Naive thymus-derived CD8-positive, alpha-beta T cell (primary cell): ENCODE data around the gene H6PD. TPM values are rescaled to one million over a fixed set of nuclear protein-coding genes. Genes with fewer than 3 reads are reported as not detected.

Source experiments
- ATAC-seq, 2 donors: fragments of 150-1000 bp; cut with Tn5 transposase in 1 of 2; sonication (Bioruptor Pico), chemical (Tn5 transposase) in 1 of 2; 1 replicate in 1 of 2; 2 replicates in 1 of 2; pipeline ENCODE4 v1.10.0; 2021; ENCODE audit warnings: mild to moderate bottlenecking in 2 of 2, moderate library complexity in 2 of 2
- POLR2A ChIA-PET: fragments of 350-600 bp; sonication (Branson Sonifier 250); formaldehyde crosslinking; loops from one replicate; lab custom pipeline; 2021; ENCODE audit warnings: antibody characterized with exemption; lab: Charles Lee
- DNase-seq, 10 donors: peaks; one replicate each; pipeline versions ENCODE4 v3.0.0 to v3.0.0-alpha.2; 2020 to 2022
- H3K27ac Mint-ChIP-seq, 10 donors: one replicate each; pipeline ENCODE4 v1.8.0; 2020 to 2022; ENCODE audit warnings: mild to moderate bottlenecking in 10 of 10, mixed read lengths in 10 of 10, moderate library complexity in 4 of 10, inconsistent platforms in 1 of 10
- H3K27me3 Mint-ChIP-seq, 5 donors: one replicate each; pipeline ENCODE4 v1.8.0; 2021 to 2022; ENCODE audit warnings: mixed read lengths in 5 of 5
- H3K36me3 Mint-ChIP-seq, 3 donors: one replicate each; pipeline ENCODE4 v1.8.0; 2020 to 2022; ENCODE audit warnings: mixed read lengths in 3 of 3, mild to moderate bottlenecking in 2 of 3, inconsistent platforms in 1 of 3
- H3K4me1 Mint-ChIP-seq, 4 donors: one replicate each; pipeline ENCODE4 v1.8.0; 2021 to 2022; ENCODE audit warnings: mixed read lengths in 4 of 4
- H3K4me3 Mint-ChIP-seq, 10 donors: one replicate each; pipeline ENCODE4 v1.8.0; 2020 to 2022; ENCODE audit warnings: mild to moderate bottlenecking in 10 of 10, mixed read lengths in 10 of 10, moderate library complexity in 6 of 10, inconsistent platforms in 1 of 10
- H3K9me3 Mint-ChIP-seq, 9 donors: one replicate each; pipeline ENCODE4 v1.8.0; 2020 to 2022; ENCODE audit warnings: mixed read lengths in 9 of 9, mild to moderate bottlenecking in 3 of 9, inconsistent platforms in 1 of 9, moderate library complexity in 1 of 9
- polyA plus RNA-seq, 3 donors: library from polyadenylated mRNA; unstranded; fragments of 300-500 nt; fragmentation: Illumina TruSeq; gene quantifications; one replicate each; pipeline ENCODE4 v1.2.3, GENCODE V29; 2021
- total RNA-seq, 8 experiments: library from RNA in 2 of 8; stranded (reverse) in 2 of 8; gene quantifications; one replicate each; pipeline ENCODE4 v1.2.3 and lab custom pipeline; 2021 to 2026

Gene H6PD
- total and polyA plus RNA-seq, 5 experiments from 2014 or later = 8.5 to 18.9 (median 14.9) TPM

DNA sequence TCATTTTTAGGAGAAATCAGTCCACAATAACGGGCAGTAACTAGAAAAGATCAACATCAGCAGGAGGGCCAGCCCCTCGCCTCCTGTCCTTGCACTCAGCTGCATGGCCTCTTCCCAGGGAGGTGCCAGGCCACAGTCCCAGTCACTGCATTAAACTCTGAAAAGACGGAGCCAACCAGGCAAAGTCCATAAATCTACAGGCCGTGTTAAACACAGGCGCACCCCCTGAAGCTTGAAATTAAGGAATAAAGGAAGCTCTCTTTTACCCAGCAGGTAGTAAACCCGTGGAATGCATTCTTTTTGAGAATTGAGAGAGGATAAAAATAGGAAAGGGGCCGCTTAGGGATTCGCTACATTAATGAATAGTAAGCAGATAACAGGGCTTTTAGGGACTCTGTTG, 18.4 kb downstream of the H6PD start:
- H3K9me3 Mint-ChIP-seq = no peaks in the 10 kb centered on the region

DNA sequence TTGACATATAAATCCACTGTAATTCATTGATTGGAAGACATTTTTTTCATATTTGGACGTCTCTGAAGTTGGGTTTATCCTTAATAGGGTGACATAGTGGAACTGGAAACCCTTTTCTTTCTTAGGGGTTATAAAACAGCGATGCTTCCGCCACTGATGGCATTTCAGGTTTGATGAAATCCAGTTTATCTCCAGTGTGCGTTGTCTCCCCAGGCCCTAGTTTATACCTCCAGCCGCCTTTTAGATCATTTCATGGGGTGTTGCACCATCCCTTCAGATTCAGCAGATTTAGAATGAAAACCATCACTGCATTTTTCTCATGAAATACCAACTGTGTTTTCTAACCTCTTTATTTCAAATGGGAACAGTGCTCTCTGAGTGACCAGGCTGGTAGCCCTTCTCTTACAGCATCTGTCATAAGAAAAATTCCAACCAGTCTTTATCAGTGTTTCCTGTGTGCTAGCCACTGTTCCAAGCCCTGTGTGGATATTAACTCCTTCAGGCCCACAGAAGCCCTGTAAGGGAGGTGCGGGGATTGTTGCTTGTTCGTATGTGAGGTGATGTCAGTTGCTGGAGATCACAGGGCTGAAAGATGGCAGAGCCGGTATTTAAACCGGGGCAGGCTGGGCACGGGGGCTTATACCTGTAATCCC, 19.0 kb downstream of the H6PD start:
- H3K27ac Mint-ChIP-seq = peak overlapping the region in 1 of 10 donors; percentile 31
- POLR2A ChIA-PET = interaction anchor here (0.7 kb wide), 1 partner anchor 14 kb away, joined by 4 read pairs; no protein-coding TSS in a partner anchor
- no peaks in the 10 kb centered on the region for H3K9me3 Mint-ChIP-seq
- peaks cover 12 to 33% (median 28%) of the 10 kb centered on the region in 4 donors for H3K4me1 Mint-ChIP-seq
- peaks cover 0 to 30% (median 2%) of the 10 kb centered on the region in 3 donors for H3K36me3 Mint-ChIP-seq
- no peaks in the 10 kb centered on the region for H3K27me3 Mint-ChIP-seq
- DNase-seq (no peak), ATAC-seq (no peak)
- H3K4me3 Mint-ChIP-seq = no peak overlapping the region

More for the DNA sequence above, 18.4 kb downstream of the H6PD start:
- POLR2A ChIA-PET = interaction anchor here (0.7 kb wide), 2 partner anchors 15 to 18 kb away, joined by 3 to 4 read pairs; partner anchors contain the start of gene H6PD
- DNase-seq (no peak), ATAC-seq (no peak)
- H3K27ac Mint-ChIP-seq = no peak overlapping the region
- peaks cover 12 to 28% (median 23%) of the 10 kb centered on the region in 4 donors for H3K4me1 Mint-ChIP-seq
- no peak overlapping the region for H3K4me3 Mint-ChIP-seq
- no peaks in the 10 kb centered on the region for H3K27me3 Mint-ChIP-seq
- peaks cover 0 to 34% (median 2%) of the 10 kb centered on the region in 3 donors for H3K36me3 Mint-ChIP-seq

DNA sequence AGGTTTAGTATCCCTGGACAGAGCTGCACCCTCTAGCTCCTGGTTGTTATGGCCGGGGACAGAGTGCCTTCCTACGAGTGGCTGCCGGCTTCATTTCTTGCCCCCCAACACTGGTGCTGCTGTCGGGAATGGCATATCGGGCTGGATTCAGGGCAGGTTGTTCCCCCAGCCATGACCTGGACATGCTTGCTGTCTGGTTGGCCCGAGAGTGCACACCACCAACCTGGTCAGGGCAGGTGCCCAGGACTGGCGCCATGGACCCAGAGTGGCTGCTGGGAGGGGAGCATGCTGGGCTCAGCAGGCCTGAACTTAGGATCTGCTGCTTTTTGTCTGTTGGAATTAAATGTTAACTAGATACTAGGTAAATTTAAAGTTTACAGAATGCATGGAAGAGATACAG, 21.8 kb downstream of the H6PD start:
- Mint-ChIP-seq H3K4me3 (no peak overlapping the region), H3K36me3 (peaks cover 0 to 27% (median under 1%) of the 10 kb centered on the region in 3 donors), H3K27me3 (no peaks in the 10 kb centered on the region), H3K27ac (no peak overlapping the region), H3K4me1 (peaks cover 20 to 55% (median 47%) of the 10 kb centered on the region in 4 donors), H3K9me3 (no peaks in the 10 kb centered on the region)
- ATAC-seq (no peak), DNase-seq (no peak)
- POLR2A ChIA-PET = interaction anchor here (1.0 kb wide), 1 partner anchor 22 kb away, joined by 4 read pairs; the partner anchor contains the start of gene H6PD

DNA sequence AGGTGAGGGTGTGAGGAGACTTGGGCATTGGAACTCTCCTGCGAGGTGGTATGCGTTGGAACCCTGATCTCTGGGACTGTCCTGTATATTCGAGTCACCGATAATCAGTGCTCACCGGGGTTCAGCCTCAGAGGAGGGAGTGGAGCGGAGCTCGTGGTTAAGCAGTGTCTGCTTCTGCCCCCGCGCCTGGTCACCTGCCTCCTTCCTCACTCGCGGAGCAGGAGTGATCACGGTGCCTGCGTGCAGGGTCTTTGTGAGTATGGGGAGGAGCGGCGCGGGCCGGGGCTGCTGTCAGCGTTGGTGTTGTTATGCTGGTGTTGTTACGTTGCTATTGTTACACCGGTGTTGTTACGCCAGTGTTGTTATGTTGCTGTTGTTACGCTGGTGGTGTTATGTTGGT, 23.3 kb downstream of the H6PD start:
- Mint-ChIP-seq H3K9me3 (no peaks in the 10 kb centered on the region), H3K27ac (peak overlapping the region in 3 of 10 donors; percentile 20 to 78 (median 68)), H3K4me1 (peaks cover 20 to 55% (median 46%) of the 10 kb centered on the region in 4 donors), H3K4me3 (no peak overlapping the region), H3K36me3 (peaks cover 0 to 27% (median 3%) of the 10 kb centered on the region in 3 donors), H3K27me3 (no peaks in the 10 kb centered on the region)
- DNase-seq (no peak), ATAC-seq (no peak)
- POLR2A ChIA-PET = no interaction called here

DNA sequence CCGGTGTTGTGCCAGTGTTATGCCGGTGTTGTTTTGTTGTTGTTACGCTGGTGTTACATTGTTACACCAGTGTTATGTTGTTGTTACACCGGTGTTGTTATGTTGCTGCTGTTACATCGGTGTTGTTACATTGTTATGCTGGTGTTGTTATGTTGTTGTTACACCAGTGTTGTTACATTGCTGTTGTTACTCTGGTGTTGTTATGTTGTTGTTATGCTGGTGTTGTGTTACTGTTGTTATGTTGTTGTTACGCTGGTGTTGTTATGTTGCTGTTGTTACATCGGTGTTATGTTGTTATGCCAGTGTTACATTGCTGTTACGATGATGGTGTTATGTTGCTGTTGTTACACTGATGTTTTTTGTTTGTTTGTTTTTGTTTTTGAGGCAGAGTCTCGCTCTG, 24.1 kb downstream of the H6PD start:
- Mint-ChIP-seq H3K4me1 (peaks cover 18 to 54% (median 44%) of the 10 kb centered on the region in 4 donors), H3K9me3 (no peaks in the 10 kb centered on the region), H3K36me3 (peaks cover 0 to 27% (median 3%) of the 10 kb centered on the region in 3 donors), H3K4me3 (no peak overlapping the region), H3K27ac (peak overlapping the region in 2 of 10 donors; percentile 6 to 26), H3K27me3 (no peaks in the 10 kb centered on the region)
- ATAC-seq (no peak), DNase-seq (no peak)
- POLR2A ChIA-PET = no interaction called here

DNA sequence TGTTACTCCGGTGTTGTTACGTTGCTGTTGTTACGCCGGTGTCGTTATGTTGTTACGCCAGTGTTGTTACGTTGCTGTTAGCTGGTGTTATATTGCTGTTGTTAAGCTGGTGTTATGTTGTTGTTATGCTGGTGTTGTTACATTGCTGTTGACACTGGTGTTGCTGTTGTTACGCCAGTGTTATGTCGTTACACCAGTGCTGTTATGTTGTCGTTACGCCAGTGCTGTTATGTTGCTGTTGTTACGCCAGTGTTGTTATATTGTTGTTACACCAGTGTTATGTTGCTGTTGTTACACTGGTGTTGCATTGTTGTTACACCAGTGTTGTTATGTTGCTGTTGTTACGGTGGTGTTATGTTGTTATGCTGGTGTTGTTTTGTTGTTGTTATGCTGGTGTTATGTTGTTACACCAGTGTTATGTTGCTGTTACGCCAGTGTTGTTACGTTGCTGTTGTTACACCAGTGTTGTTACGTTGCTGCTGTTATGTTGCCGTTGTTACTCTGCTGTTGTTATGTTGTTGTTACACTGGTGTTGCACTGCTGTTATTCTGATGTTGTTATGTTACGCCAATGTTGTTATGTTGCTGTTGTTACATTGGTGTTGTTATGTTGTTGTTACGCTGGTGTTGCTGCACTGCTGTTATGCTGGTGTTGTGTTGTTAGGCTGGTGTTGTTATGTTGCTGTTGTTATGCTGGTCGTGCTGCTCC, 25.6 kb downstream of the H6PD start:
- peak overlapping the region in 2 of 10 donors; percentile 15 to 23 for H3K27ac Mint-ChIP-seq
- H3K4me1 Mint-ChIP-seq = peaks cover 8 to 40% (median 36%) of the 10 kb centered on the region in 4 donors
- no peak overlapping the region for H3K4me3 Mint-ChIP-seq
- H3K36me3 Mint-ChIP-seq = peaks cover 0 to 35% (median 7%) of the 10 kb centered on the region in 3 donors
- ATAC-seq (no peak), DNase-seq (no peak)
- H3K27me3 Mint-ChIP-seq = no peaks in the 10 kb centered on the region
- no peaks in the 10 kb centered on the region for H3K9me3 Mint-ChIP-seq
- POLR2A ChIA-PET = no interaction called here

DNA sequence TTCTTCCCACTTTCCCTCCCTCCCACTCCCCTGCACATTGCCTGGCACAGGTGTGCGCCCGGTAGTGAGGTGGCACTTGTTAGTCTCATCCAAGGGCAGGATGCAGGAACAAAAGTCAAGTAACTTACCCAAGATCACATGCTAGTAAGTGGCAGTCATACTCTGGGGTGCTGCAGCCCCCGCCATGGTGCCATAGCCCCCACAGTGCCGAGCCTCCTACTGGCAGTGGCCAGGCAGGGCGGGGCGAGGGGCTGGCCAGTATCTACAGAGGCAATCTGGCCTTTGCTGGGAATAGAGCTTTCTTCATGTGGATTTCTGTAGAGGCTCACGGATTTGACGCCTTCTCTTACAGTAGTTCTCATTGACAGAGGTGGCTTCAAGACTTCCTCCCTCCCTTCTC, 26.9 kb downstream of the H6PD start:
- POLR2A ChIA-PET = no interaction called here

DNA sequence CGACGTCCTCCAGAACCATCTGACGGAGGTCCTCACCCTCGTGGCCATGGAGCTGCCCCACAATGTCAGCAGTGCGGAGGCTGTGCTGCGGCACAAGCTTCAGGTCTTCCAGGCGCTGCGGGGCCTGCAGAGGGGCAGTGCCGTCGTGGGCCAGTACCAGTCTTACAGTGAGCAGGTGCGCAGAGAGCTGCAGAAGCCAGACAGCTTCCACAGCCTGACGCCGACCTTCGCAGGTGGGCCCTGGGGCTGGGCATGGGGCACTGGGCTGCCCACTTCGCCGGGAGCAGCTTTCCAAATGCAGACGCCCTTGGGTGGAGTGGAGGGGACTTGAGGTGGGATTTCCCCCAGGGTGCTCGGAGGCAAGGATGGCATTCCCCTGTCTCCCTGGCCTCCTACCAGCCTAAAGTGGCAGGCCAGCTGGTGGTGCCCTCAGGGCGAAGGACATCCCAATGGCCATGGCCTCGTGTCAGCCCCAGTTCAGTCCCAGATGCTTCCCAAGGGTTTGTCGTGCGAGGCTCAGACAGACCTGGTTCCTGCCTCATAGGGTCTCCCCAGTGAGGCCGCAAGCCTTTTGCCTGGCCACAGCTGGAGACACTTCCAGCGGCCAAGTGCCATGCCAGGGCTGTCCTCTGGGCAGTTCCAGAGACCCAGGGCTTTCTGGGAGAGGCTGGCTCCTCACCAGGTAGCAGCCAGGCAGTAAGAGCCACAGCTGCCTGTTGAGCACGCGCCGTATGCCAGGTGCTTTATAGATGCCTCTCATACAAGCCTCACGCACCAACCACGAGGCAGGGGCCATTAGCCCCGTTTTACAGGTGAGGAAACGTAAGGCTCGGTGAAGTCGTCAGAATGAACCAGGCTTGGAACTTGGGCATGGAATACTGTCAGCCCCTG, 27.8 kb downstream of the H6PD start:
- ATAC-seq (no peak), DNase-seq (no peak)
- no peaks in the 10 kb centered on the region for H3K9me3 Mint-ChIP-seq
- peaks cover 0 to 34% (median 10%) of the 10 kb centered on the region in 3 donors for H3K36me3 Mint-ChIP-seq
- H3K27ac Mint-ChIP-seq = no peak overlapping the region
- POLR2A ChIA-PET = no interaction called here
- no peaks in the 10 kb centered on the region for H3K27me3 Mint-ChIP-seq
- peaks cover 12 to 45% (median 38%) of the 10 kb centered on the region in 4 donors for H3K4me1 Mint-ChIP-seq
- H3K4me3 Mint-ChIP-seq = no peak overlapping the region

More for the DNA sequence above, 26.9 kb downstream of the H6PD start:
- H3K4me3 Mint-ChIP-seq = no peak overlapping the region
- DNase-seq (no peak), ATAC-seq (no peak)
- H3K36me3 Mint-ChIP-seq = peaks cover 0 to 36% (median 10%) of the 10 kb centered on the region in 3 donors
- no peaks in the 10 kb centered on the region for H3K9me3 Mint-ChIP-seq
- peaks cover 8 to 41% (median 36%) of the 10 kb centered on the region in 4 donors for H3K4me1 Mint-ChIP-seq
- peak overlapping the region in 1 of 10 donors; percentile 2 for H3K27ac Mint-ChIP-seq
- no peaks in the 10 kb centered on the region for H3K27me3 Mint-ChIP-seq

DNA sequence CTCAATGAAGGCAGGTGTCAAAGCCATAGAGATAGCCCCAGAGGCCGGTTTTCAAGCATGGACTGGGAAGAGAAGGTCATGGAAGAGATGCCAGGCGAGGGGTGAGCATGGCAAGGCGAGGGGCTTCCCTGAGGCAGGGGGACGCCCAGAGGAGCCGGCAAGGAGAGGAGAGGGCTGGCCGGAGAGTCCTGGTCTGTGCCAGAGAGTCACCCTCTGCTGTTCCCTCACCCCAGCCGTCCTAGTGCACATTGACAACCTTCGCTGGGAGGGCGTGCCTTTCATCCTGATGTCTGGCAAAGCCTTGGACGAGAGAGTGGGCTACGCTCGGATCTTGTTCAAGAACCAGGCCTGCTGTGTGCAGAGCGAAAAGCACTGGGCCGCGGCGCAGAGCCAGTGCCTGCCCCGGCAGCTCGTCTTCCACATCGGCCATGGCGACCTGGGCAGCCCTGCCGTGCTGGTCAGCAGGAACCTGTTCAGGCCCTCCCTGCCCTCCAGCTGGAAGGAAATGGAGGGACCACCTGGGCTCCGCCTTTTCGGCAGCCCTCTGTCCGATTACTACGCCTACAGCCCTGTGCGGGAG, 28.8 kb downstream of the H6PD start:
- DNase-seq (peak in 1 of 10 donors; percentile 9), ATAC-seq (no peak)
- no peak overlapping the region for H3K4me3 Mint-ChIP-seq
- H3K36me3 Mint-ChIP-seq = peaks cover 0 to 36% (median 10%) of the 10 kb centered on the region in 3 donors
- peaks cover 12 to 36% (median 29%) of the 10 kb centered on the region in 4 donors for H3K4me1 Mint-ChIP-seq
- POLR2A ChIA-PET = no interaction called here
- no peak overlapping the region for H3K27ac Mint-ChIP-seq
- H3K27me3 Mint-ChIP-seq = no peaks in the 10 kb centered on the region
- no peaks in the 10 kb centered on the region for H3K9me3 Mint-ChIP-seq

DNA sequence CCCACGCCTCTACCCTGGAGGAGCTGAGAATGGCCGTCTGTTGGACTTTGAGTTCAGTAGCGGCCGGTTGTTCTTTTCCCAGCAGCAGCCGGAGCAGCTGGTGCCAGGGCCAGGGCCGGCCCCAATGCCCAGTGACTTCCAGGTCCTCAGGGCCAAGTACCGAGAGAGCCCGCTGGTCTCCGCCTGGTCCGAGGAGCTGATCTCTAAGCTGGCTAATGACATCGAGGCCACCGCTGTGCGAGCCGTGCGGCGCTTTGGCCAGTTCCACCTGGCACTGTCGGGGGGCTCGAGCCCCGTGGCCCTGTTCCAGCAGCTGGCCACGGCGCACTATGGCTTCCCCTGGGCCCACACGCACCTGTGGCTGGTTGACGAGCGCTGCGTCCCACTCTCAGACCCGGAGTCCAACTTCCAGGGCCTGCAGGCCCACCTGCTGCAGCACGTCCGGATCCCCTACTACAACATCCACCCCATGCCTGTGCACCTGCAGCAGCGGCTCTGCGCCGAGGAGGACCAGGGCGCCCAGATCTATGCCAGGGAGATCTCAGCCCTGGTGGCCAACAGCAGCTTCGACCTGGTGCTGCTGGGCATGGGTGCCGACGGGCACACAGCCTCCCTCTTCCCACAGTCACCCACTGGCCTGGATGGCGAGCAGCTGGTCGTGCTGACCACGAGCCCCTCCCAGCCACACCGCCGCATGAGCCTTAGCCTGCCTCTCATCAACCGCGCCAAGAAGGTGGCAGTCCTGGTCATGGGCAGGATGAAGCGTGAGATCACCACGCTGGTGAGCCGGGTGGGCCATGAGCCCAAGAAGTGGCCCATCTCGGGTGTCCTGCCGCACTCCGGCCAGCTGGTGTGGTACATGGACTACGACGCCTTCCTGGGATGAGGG, 29.7 kb downstream of the H6PD start:
- Mint-ChIP-seq H3K27me3 (no peaks in the 10 kb centered on the region), H3K36me3 (peaks cover 0 to 42% (median 10%) of the 10 kb centered on the region in 3 donors), H3K27ac (no peak overlapping the region), H3K9me3 (no peaks in the 10 kb centered on the region), H3K4me1 (peaks cover 12 to 28% (median 23%) of the 10 kb centered on the region in 4 donors), H3K4me3 (no peak overlapping the region)
- DNase-seq (peak in 1 of 10 donors; percentile 48), ATAC-seq (no peak)
- POLR2A ChIA-PET = no interaction called here

DNA sequence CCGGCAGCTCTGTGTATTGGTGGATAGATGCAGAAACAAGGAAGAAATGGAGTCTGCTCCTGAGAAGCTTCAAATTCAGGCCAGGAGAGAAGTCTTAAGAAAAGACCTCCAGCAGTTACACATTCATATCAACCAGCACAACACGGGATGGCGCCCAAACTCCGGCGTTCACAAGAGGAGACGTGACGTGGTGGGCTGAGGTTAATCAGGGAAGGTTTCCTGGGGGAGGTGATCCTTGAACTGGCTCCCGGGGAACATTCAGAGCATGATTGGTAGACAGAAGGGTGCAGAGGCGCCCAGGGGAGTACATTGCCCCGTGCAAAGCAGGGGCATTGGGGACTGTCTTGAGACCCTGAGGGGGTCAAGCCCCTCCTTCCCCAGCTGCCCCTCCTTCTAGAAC, 30.5 kb downstream of the H6PD start:
- Mint-ChIP-seq H3K4me3 (no peak overlapping the region), H3K9me3 (no peaks in the 10 kb centered on the region), H3K27ac (no peak overlapping the region), H3K27me3 (no peaks in the 10 kb centered on the region), H3K36me3 (peaks cover 0 to 46% (median 10%) of the 10 kb centered on the region in 3 donors), H3K4me1 (peaks cover 4 to 20% (median 16%) of the 10 kb centered on the region in 4 donors)
- POLR2A ChIA-PET = no interaction called here
- no peak for ATAC-seq
- DNase-seq = peak in 1 of 10 donors; percentile 19
